Cerebellar cortex (tissue), 1 donor: ENCODE measurements around the gene TRABD2B.

Source experiments
- DNase-seq: peaks from one replicate; pipeline ENCODE4 v3.0.0-alpha.2; 2015; ENCODE audit warnings: low spot score

Gene TRABD2B

GRCh38 chr1:47908258-47908657 lies 88.9 kb downstream of the TRABD2B start:
- no peak for DNase-seq

GRCh38 chr1:47907177-47907528 lies 90.0 kb downstream of the TRABD2B start:
- DNase-seq: no peak

- DNase-seq: no peak
These were observed 90.5 kb downstream of the TRABD2B start for GRCh38 chr1:47906527-47907176.

GRCh38 chr1:47906009-47906432 lies 91.2 kb downstream of the TRABD2B start:
- no peak for DNase-seq

GRCh38 chr1:47903723-47904122 lies 93.5 kb downstream of the TRABD2B start:
- no peak for DNase-seq

- DNase-seq: peak; percentile 83
These were observed 96.1 kb downstream of the TRABD2B start for GRCh38 chr1:47901001-47901575.

GRCh38 chr1:47898133-47898845 lies 98.9 kb downstream of the TRABD2B start:
- no peak for DNase-seq

GRCh38 chr1:47895279-47896125 lies 101.7 kb downstream of the TRABD2B start:
- no peak for DNase-seq

- DNase-seq: no peak
These were observed 102.5 kb downstream of the TRABD2B start for GRCh38 chr1:47894410-47895278.

- DNase-seq: no peak
These were observed 103.8 kb downstream of the TRABD2B start for GRCh38 chr1:47893412-47893811.

- no peak for DNase-seq
These were observed 106.4 kb downstream of the TRABD2B start for GRCh38 chr1:47890779-47891178.

- DNase-seq: no peak
These were observed 108.9 kb downstream of the TRABD2B start for GRCh38 chr1:47888294-47888629.

- DNase-seq: no peak
These were observed 109.5 kb downstream of the TRABD2B start for GRCh38 chr1:47887475-47888293.

GRCh38 chr1:47887060-47887459 lies 110.1 kb downstream of the TRABD2B start:
- no peak for DNase-seq

GRCh38 chr1:47886141-47886540 lies 111.0 kb downstream of the TRABD2B start:
- DNase-seq: no peak

GRCh38 chr1:47885062-47885830 lies 111.9 kb downstream of the TRABD2B start:
- no peak for DNase-seq

- no peak for DNase-seq
These were observed 113.2 kb downstream of the TRABD2B start for GRCh38 chr1:47883963-47884362.

- DNase-seq: no peak
These were observed 115.4 kb downstream of the TRABD2B start for GRCh38 chr1:47881505-47882442.

GRCh38 chr1:47876587-47876963 lies 120.6 kb downstream of the TRABD2B start:
- DNase-seq: no peak
